HCT116 (cell line): Measurements from ENCODE around the gene PKD2. TPM values are rescaled to one million over a fixed set of nuclear protein-coding genes. Genes with fewer than 3 reads are reported as not detected.

Experiments used
- ATAC-seq: fragments of 200-7000 bp; cut with Tn5 transposase; 2 replicates; pipeline ENCODE4 v1.9.1; 2020; ENCODE audit warnings: mild to moderate bottlenecking, moderate library complexity
- BruUV-seq: library from RNA; stranded (reverse); fragments of 400-500 nt; replicated peaks from 2 replicates; lab custom pipeline; 2021; lab: Mats Ljungman, UMichigan
- CTCF ChIA-PET: fragments of 300-600 bp; sonication (Branson Sonifier 250); formaldehyde crosslinking; loops from one replicate; lab custom pipeline; 2021; ENCODE audit warnings: antibody characterized with exemption; lab: Charles Lee
- POLR2A ChIA-PET: fragments of 300-600, 350-600 bp; sonication (Branson Sonifier 250); formaldehyde crosslinking; loops from one replicate; lab custom pipeline; 2021; ENCODE audit warnings: antibody characterized with exemption; lab: Charles Lee
- RAD21 ChIA-PET, 2 experiments: fragments of 300-600 bp; sonication (Branson Sonifier 250); formaldehyde crosslinking; loops; one replicate each; lab custom pipeline; 2023; ENCODE audit warnings: low total read pairs in 2 of 2; ENCODE audit not compliant: uncharacterized antibody in 2 of 2, unreplicated experiment in 2 of 2, low non-redundant PET in 1 of 2; lab: Charles Lee
- DNase-seq: peaks from one replicate; pipeline ENCODE4 v3.0.0-alpha.2; 2010; ENCODE audit warnings: low read depth, low spot score
- H2AFZ ChIP-seq: fragments of 200-600 bp; shearing (Covaris generic), sonication (generic); 2 replicates; pipeline ENCODE4 v1.6.1; 2017; ENCODE audit warnings: low read depth, mixed run types, mixed read lengths, antibody characterized with exemption, low read length; ENCODE audit not compliant: poor library complexity, severe bottlenecking
- H3K27ac ChIP-seq: 2 replicates; pipeline ENCODE4 v1.5.1; 2012; ENCODE audit warnings: low read depth, low read length
- H3K27me3 ChIP-seq: fragments of 200-600 bp; sonication (generic); 2 replicates; pipeline ENCODE4 v1.6.1; 2016; ENCODE audit warnings: mixed run types, low read length, mixed read lengths; ENCODE audit not compliant: insufficient read depth
- H3K36me3 ChIP-seq, 2 experiments: fragments of 200-500 bp in 1 of 2; fragments of 200-600 bp in 1 of 2; sonication (Bioruptor generic) in 1 of 2; sonication (generic) in 1 of 2; 2 replicates each; pipeline versions ENCODE4 v1.5.1 to v1.6.1; 2014 to 2016; ENCODE audit warnings: low read length in 2 of 2, inconsistent platforms in 1 of 2, mixed read lengths in 1 of 2, mixed run types in 1 of 2; ENCODE audit not compliant: insufficient read depth in 2 of 2, control insufficient read depth in 1 of 2
- H3K4me1 ChIP-seq, 2 experiments: fragments of 200-600 bp in 1 of 2; sonication (generic) in 1 of 2; 2 replicates each; pipeline versions ENCODE4 v1.5.1 to v1.6.1; 2012 to 2017; ENCODE audit warnings: low read length in 2 of 2, inconsistent platforms in 1 of 2, mild to moderate bottlenecking in 1 of 2, mixed read lengths in 1 of 2, mixed run types in 1 of 2, moderate library complexity in 1 of 2; ENCODE audit not compliant: insufficient read depth in 2 of 2, control insufficient read depth in 1 of 2
- H3K4me2 ChIP-seq: fragments of 200-600 bp; sonication (generic); 2 replicates; pipeline ENCODE4 v1.6.1; 2017; ENCODE audit warnings: mixed run types, low read length, mixed read lengths
- H3K4me3 ChIP-seq, 2 experiments: fragments of 200-600 bp in 1 of 2; sonication (generic) in 1 of 2; replicated peaks in 1 of 2; 2 replicates each; pipeline ENCODE4 v1.5.1; 2011 to 2016; ENCODE audit warnings: low read length in 2 of 2, control low read depth in 1 of 2, low read depth in 1 of 2, mild to moderate bottlenecking in 1 of 2, mixed read lengths in 1 of 2, mixed run types in 1 of 2
- H3K79me2 ChIP-seq: fragments of 200-600 bp; sonication (generic); 2 replicates; pipeline ENCODE4 v1.6.1; 2017; ENCODE audit warnings: mild to moderate bottlenecking, mixed run types, low read length, moderate library complexity, mixed read lengths; ENCODE audit not compliant: insufficient read depth
- H3K9ac ChIP-seq: fragments of 200-600 bp; sonication (generic); 2 replicates; pipeline ENCODE4 v1.6.1; 2016; ENCODE audit warnings: low read length, mixed read lengths
- H3K9me2 ChIP-seq: fragments of 200-600 bp; sonication (generic), shearing (Covaris generic); 2 replicates; pipeline ENCODE4 v1.6.1; 2017; ENCODE audit warnings: mixed run types, mild to moderate bottlenecking, moderate library complexity; ENCODE audit not compliant: insufficient read depth
- H3K9me3 ChIP-seq, 2 experiments: fragments of 200-500 bp in 1 of 2; fragments of 200-600 bp in 1 of 2; sonication (Bioruptor generic) in 1 of 2; sonication (generic) in 1 of 2; 2 replicates each; pipeline ENCODE4 v1.6.1; 2014 to 2017; ENCODE audit warnings: low read length in 2 of 2, mixed read lengths in 2 of 2, inconsistent platforms in 1 of 2, low read depth in 1 of 2, mild to moderate bottlenecking in 1 of 2, mixed run types in 1 of 2, moderate library complexity in 1 of 2; ENCODE audit not compliant: control insufficient read depth in 1 of 2, insufficient read depth in 1 of 2
- H4K20me1 ChIP-seq: fragments of 200-600 bp; sonication (generic), shearing (Covaris generic); 2 replicates; pipeline ENCODE4 v1.6.1; 2017; ENCODE audit warnings: mixed run types, mild to moderate bottlenecking, moderate library complexity; ENCODE audit not compliant: insufficient read depth
- ATF3 ChIP-seq: IDR thresholded peaks from 2 replicates; pipeline ENCODE4 v1.6.1; 2012
- CBX3 ChIP-seq: IDR thresholded peaks from 2 replicates; pipeline ENCODE4 v1.6.1; 2012; ENCODE audit warnings: low read depth
- CEBPB ChIP-seq: IDR thresholded peaks from 2 replicates; pipeline ENCODE4 v1.6.1; 2012; ENCODE audit warnings: low read depth
- CTCF ChIP-seq, 3 experiments: fragments of 200-600 bp in 1 of 3; sonication (generic) in 1 of 3; IDR thresholded peaks in 2 of 3; conservative IDR thresholded peaks in 1 of 3; 2 replicates each; pipeline ENCODE4 v1.5.1; 2012 to 2017; ENCODE audit warnings: low read depth in 2 of 3, low read length in 2 of 3, antibody characterized with exemption in 1 of 3, borderline replicate concordance in 1 of 3, control low read depth in 1 of 3, mild to moderate bottlenecking in 1 of 3, mixed read lengths in 1 of 3, mixed run types in 1 of 3, moderate library complexity in 1 of 3; ENCODE audit not compliant: insufficient read depth in 1 of 3
- EGR1 ChIP-seq: IDR thresholded peaks from 2 replicates; pipeline ENCODE4 v1.6.1; 2012; ENCODE audit warnings: low read depth
- ELF1 ChIP-seq: IDR thresholded peaks from 2 replicates; pipeline ENCODE4 v1.6.1; 2012; ENCODE audit warnings: low read depth, borderline replicate concordance
- EZH2 ChIP-seq: fragments of 200-600 bp; sonication (generic); IDR thresholded peaks from 2 replicates; pipeline ENCODE4 v1.6.1; 2017; ENCODE audit warnings: antibody characterized with exemption, mixed run types
- FOSL1 ChIP-seq: IDR thresholded peaks from 2 replicates; pipeline ENCODE4 v1.6.1; 2012; ENCODE audit warnings: low read depth
- JUND ChIP-seq: IDR thresholded peaks from 2 replicates; pipeline ENCODE4 v1.6.1; 2012
- MAX ChIP-seq: IDR thresholded peaks from 2 replicates; pipeline ENCODE4 v1.6.1; 2012
- POLR2A ChIP-seq: IDR thresholded peaks from 2 replicates; pipeline ENCODE4 v1.7.0; 2011; ENCODE audit warnings: borderline replicate concordance; ENCODE audit not compliant: insufficient read depth, insufficient read length; ENCODE audit errors: extremely low read depth
- RAD21 ChIP-seq: IDR thresholded peaks from 2 replicates; pipeline ENCODE4 v1.6.1; 2012; ENCODE audit warnings: low read depth, mild to moderate bottlenecking
- REST ChIP-seq: IDR thresholded peaks from 2 replicates; pipeline ENCODE4 v1.6.1; 2012; ENCODE audit warnings: low read depth
- SP1 ChIP-seq: IDR thresholded peaks from 2 replicates; pipeline ENCODE4 v1.6.1; 2012; ENCODE audit warnings: low read depth
- SRF ChIP-seq: IDR thresholded peaks from 2 replicates; pipeline ENCODE4 v1.6.1; 2012; ENCODE audit warnings: low read depth
- TCF7L2 ChIP-seq: IDR thresholded peaks from 2 replicates; pipeline ENCODE4 v1.7.0; 2011; ENCODE audit warnings: borderline replicate concordance, inconsistent platforms; ENCODE audit not compliant: insufficient read depth, insufficient read length; ENCODE audit errors: extremely low read depth
- YY1 ChIP-seq: IDR thresholded peaks from 2 replicates; pipeline ENCODE4 v1.6.1; 2011; ENCODE audit warnings: low read length, low read depth, moderate library complexity, mild to moderate bottlenecking; ENCODE audit not compliant: insufficient replicate concordance; ENCODE audit errors: extremely low read depth
- ZBTB33 ChIP-seq: IDR thresholded peaks from 2 replicates; pipeline ENCODE4 v1.6.1; 2011; ENCODE audit warnings: mild to moderate bottlenecking, low read length, moderate library complexity; ENCODE audit not compliant: insufficient replicate concordance; ENCODE audit errors: extremely low read depth
- ZFX ChIP-seq: fragments of 450-650 bp; IDR thresholded peaks from 2 replicates; pipeline ENCODE4 v1.6.1; 2017
- ZNF274 ChIP-seq: fragments of 200-500 bp; sonication (Bioruptor generic); IDR thresholded peaks from 2 replicates; pipeline ENCODE4 v1.6.1; 2014; ENCODE audit warnings: mild to moderate bottlenecking, low read depth, low read length, inconsistent platforms
- intact Hi-C: fragments of 100-400 bp; cut with micrococcal nuclease; formaldehyde crosslinking; loops from 2 replicates; pipeline ENCODE4 v1.10.0; 2022
- total RNA-seq: library from RNA; stranded (reverse); gene quantifications from one replicate; pipeline ENCODE4 v1.2.1, GENCODE V29; 2021; ENCODE audit not compliant: unreplicated experiment

Gene PKD2
- total RNA-seq, 1 experiment from 2014 or later: 10.1 TPM

GRCh38 chr4:88037447-88037846, 30.0 kb downstream of the PKD2 start:
- Histone ChIP-seq H3K36me3 (peaks cover 10 to 16% of the 10 kb centered on the region in 2 experiments; a peak in 3 of 4 replicates), H3K4me2 (no peak overlapping the region), H3K27ac (no peak overlapping the region), H3K4me3 (no peak overlapping the region), H3K27me3 (no peaks in the 10 kb centered on the region), H4K20me1 (no peaks in the 10 kb centered on the region), H3K9me2 (no peaks in the 10 kb centered on the region), H3K4me1 (no peaks in the 10 kb centered on the region), H3K79me2 (no peaks in the 10 kb centered on the region), H2AFZ (no peak overlapping the region), H3K9me3 (no peaks in the 10 kb centered on the region), H3K9ac (no peak overlapping the region)
- ATAC-seq (no peak), DNase-seq (no peak)
- ChIA-PET POLR2A (no interaction called here), RAD21 (no interaction called here), CTCF (no interaction called here)
- no TSS peak for BruUV-seq
- no peak for TF ChIP-seq CTCF (IDR thresholded peaks at IDR 0.05 in 2 of 3, conservative IDR thresholded peaks at IDR 0.05 in 1 of 3; ENCODE audit: borderline replicate concordance in 1 of 3, insufficient read depth in 1 of 3, low read depth in 2 of 3, low read length in 2 of 3)
- TF ChIP-seq TCF7L2: no peak
- TF ChIP-seq EGR1: no peak
- TF ChIP-seq ELF1: no peak
- TF ChIP-seq YY1: no peak
- no peak for TF ChIP-seq RAD21
- TF ChIP-seq ZNF274: no peak
- no peak for TF ChIP-seq MAX
- TF ChIP-seq ZBTB33: no peak
- TF ChIP-seq JUND: no peak
- no peak for TF ChIP-seq CEBPB
- TF ChIP-seq ATF3: no peak
- no peak for TF ChIP-seq SP1
- no peak for TF ChIP-seq FOSL1
- TF ChIP-seq POLR2A: no peak
- TF ChIP-seq CBX3: no peak
- TF ChIP-seq ZFX: no peak
- TF ChIP-seq REST: no peak
- TF ChIP-seq SRF: no peak
- no peak for TF ChIP-seq EZH2
- intact Hi-C loops: no loop called here
